Activated CD8-positive, alpha-beta memory T cell treated with anti-CD3 and anti-CD28 coated beads for 1 hour (primary cell): ENCODE measurements around the gene BICD2.

ENCODE experiments used
- DNase-seq, 2 donors: peaks; one replicate each; pipeline ENCODE4 v3.0.0-alpha.2; 2020; ENCODE audit warnings: low read depth in 1 of 2; ENCODE audit errors: extremely low read depth in 1 of 2

The BICD2 gene

GRCh38 chr9:92671323-92671722, 93.3 kb downstream of the BICD2 start:
- DNase-seq, result no peak

DNA sequence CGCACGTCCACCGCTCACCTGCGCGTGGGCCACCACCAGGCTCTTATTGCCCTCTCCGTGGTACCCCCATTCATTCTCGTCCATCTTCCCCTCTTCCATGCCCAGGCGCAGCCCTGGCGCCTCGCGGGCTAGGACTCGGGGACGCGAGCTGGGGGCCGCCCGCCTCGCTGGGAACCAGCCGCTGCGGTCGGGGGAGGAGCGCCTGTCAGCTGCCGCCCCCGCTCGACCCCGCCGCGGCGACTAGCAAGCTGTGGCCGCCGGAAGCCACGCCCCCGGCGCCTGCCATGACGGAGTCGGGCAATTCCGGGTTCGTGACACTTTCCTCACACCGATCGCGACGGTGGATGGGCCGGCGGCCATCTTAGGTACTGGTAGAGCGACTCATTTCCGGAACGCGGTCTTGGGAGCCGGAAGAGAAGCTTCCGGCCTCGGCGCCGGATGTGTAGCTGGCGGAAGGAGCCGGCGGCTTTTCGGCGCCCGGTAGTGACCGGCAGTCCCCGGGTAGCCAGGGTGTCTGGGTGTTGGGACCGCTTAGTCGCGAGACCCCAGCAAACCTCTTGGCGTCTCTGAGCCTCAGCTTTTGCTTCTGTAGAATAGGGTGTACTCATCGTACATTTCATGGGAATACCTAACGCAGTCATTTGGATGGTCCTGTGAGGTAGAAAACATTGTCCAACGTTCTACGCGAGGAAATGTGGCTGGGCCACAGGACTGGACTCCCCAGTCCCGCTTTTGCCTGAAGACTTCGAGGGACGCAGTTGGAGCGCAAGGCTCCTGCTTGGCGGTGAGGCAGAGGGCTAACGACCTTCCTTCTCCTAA, 94.5 kb downstream of the BICD2 start, which contains the start of gene IPPK:
Gene IPPK (minus strand): TSS at position 242 of the 819 bp plus-strand sequence. CDS start 143 bp downstream, at position 99.
- DNase-seq, result peak; percentile 94 to 96

DNA sequence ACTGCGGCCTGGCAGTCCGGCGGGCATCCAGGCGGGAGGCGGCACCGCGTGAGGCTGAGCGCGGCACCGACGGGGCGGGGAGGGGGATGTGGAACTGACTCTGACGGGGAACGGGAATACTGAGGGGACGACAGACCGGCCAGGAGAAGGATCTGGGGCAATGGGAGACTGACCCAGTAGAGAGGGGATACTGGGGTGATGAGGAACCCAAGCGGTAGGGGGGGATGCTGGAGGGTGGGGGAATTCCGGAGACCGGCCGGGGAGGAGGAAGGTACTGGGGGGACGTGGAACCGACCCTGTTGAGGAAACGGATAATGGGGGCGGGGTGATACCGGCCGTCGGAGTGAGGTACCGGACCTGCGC, 95.1 kb downstream of the BICD2 start:
- DNase-seq, result no peak

- DNase-seq, result no peak
These were observed 95.7 kb downstream of the BICD2 start for GRCh38 chr9:92668746-92669526.

DNA sequence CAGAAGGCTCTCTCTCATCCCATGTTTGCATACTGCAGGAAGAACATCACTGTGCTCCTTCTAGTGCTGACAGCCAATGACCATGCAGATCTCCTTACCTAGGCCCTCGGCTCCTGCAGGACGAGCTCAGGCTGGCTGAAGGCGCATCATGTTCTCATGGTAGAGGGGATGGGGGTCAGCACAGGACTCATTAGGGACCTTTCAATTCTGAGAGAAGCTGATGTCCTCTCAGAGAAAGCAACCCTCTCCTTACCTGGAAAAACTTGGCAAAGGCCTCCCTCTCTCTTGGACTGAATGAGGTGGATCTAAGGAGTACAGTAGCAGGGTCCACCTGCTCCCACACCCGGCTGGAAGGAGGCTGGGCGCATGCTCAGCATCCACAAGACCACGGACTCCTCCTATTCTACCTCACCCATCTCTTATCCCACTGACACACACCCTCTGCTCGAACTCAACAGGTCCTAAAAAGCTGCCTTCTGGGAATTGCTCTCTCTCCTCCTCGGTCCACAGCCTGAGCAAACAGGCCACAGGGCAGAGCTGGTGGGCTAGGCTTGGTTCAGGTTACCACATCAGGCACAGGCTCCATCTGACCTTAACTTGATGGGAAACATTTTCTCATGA, 97.6 kb downstream of the BICD2 start:
- DNase-seq, result no peak

GRCh38 chr9:92666236-92666635, 98.4 kb downstream of the BICD2 start:
- DNase-seq, result no peak

- no peak for DNase-seq
These were observed 98.8 kb downstream of the BICD2 start for GRCh38 chr9:92665836-92666235.

DNA sequence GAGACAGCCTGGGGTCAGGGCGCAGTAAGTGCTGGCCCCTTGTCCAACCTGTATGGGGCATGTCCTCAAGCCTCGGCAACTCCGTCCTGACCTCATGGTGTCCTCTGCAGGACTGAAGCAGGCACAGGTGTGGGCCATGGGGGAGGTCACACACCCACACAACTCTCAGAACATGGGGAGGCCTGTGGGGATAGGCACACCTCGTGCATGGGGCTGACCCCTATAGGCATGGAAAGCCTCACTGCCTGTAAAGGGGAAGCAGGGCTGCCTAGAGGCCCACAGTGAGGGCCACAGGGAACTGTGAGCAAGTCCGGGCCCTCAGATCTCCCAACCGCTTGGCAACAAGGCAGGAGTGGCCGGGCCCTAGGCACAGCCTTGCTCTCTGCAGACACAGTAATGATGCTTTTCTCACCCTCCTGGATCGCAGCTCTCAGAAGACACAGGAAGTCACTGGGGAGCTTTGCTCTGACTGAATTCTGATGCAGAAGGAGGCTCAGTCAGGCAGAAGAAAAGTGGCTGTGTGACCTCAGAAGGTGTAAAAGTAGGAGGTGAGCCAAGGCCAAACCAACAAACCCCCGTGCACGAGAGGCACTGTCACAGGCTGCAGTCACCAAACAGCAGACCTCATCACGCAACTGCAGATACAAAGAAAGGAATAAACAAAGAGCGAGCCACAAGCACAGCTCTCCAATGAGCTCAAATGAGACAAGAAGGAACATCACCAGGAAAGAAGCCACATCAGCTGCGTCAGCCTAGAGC, 100.1 kb downstream of the BICD2 start:
- DNase-seq, result peak in 1 of 2 donors; percentile 6

GRCh38 chr9:92663951-92664350, 100.7 kb downstream of the BICD2 start:
- no peak for DNase-seq

GRCh38 chr9:92663126-92663525, 101.5 kb downstream of the BICD2 start:
- no peak for DNase-seq

DNA sequence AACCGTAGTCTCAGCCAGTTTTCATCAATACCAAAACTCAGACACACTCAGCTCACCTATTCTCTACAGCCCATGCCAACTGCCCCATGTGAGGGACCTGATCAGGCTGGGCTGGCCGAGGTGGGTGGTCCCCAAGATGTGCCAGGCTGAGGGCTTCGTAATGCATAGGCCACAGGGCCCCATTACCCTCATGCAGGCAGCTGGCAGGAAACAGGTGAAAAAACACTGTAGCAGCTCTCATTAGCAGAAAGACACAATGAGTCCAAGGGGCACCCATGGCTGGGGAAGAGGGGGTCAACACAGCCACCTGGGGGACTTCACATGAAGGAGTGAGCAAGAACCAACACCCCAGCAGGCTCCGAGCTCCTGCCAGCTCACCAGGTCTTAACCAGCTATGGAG, 102.9 kb downstream of the BICD2 start:
- no peak for DNase-seq
